Fibroblast of peridontal ligament (primary cell): ENCODE measurements around the gene ENPEP.
"Not testable (repeated sequence)": the region's sequence is repeated elsewhere in the genome, so short reads cannot be mapped to it uniquely, and the experiment has no call there.

Experiments used
- DNase-seq: peaks from one replicate; pipeline ENCODE4 v3.0.0-alpha.2; 2010; ENCODE audit errors: extremely low read depth

Gene ENPEP

GRCh38 chr4:110475881-110476818 lies at the start of gene ENPEP:
Gene ENPEP, plus strand, starts transcription at chr4:110476155. Its CDS starts 260 bp downstream, at chr4:110476415.
- peak; percentile 72 for DNase-seq

- not testable (repeated sequence) for DNase-seq
Measured at GRCh38 chr4:110431805-110432204, 44.1 kb upstream of the ENPEP start.

GRCh38 chr4:110437292-110437691 lies 38.7 kb upstream of the ENPEP start:
- DNase-seq, result not testable (repeated sequence)

- DNase-seq, result not testable (repeated sequence)
Measured at GRCh38 chr4:110439209-110439608, 36.7 kb upstream of the ENPEP start.

GRCh38 chr4:110442309-110442708 lies 33.6 kb upstream of the ENPEP start:
- no peak for DNase-seq

- DNase-seq, result no peak
Measured at GRCh38 chr4:110442788-110443187, 33.2 kb upstream of the ENPEP start.

GRCh38 chr4:110449947-110450346 lies 26.0 kb upstream of the ENPEP start:
- no peak for DNase-seq

GRCh38 chr4:110452546-110452945 lies 23.4 kb upstream of the ENPEP start:
- DNase-seq, result no peak

GRCh38 chr4:110454441-110454840 lies 21.5 kb upstream of the ENPEP start:
- DNase-seq, result peak; percentile 64

GRCh38 chr4:110458494-110459266 lies 17.3 kb upstream of the ENPEP start:
- no peak for DNase-seq

- no peak for DNase-seq
Measured at GRCh38 chr4:110460074-110460746, 15.7 kb upstream of the ENPEP start.

- no peak for DNase-seq
Measured at GRCh38 chr4:110467400-110467799, 8.6 kb upstream of the ENPEP start.

GRCh38 chr4:110472583-110473329 lies 3.2 kb upstream of the ENPEP start:
- DNase-seq, result no peak

- peak; percentile 8 for DNase-seq
Measured at GRCh38 chr4:110474481-110474880, 1.5 kb upstream of the ENPEP start.

GRCh38 chr4:110475080-110475479 lies 875 bp upstream of the ENPEP start:
- not testable (repeated sequence) for DNase-seq

- no peak for DNase-seq
Measured at GRCh38 chr4:110477836-110478235, 1.9 kb downstream of the ENPEP start.

- peak; percentile 100 for DNase-seq
Measured at GRCh38 chr4:110480031-110480549, 4.1 kb downstream of the ENPEP start.

- peak; percentile 61 for DNase-seq
Measured at GRCh38 chr4:110480746-110481271, 4.9 kb downstream of the ENPEP start.

- DNase-seq, result peak; percentile 27
Measured at GRCh38 chr4:110483516-110483915, 7.6 kb downstream of the ENPEP start.

GRCh38 chr4:110484029-110484428 lies 8.1 kb downstream of the ENPEP start:
- peak; percentile 15 for DNase-seq

- DNase-seq, result peak; percentile 89
Measured at GRCh38 chr4:110484767-110485166, 8.8 kb downstream of the ENPEP start.
